Measurements from ENCODE around the gene MEGF11.

- TF ChIP-seq CTCF (IDR thresholded peaks at IDR 0.05) = no peak
- no peak for TF ChIP-seq POLR2A (IDR thresholded peaks at IDR 0.05)
These were observed 17.4 kb upstream of the MEGF11 start for GRCh38 chr15:66270932-66271331.
